Spleen (tissue), 11 donors: ENCODE data around the gene FAM83G. TPM values are rescaled to one million over a fixed set of nuclear protein-coding genes. Genes with fewer than 3 reads are reported as not detected.

Experiments used
- DNase-seq: peaks from one replicate; pipeline ENCODE4 v3.0.0-alpha.2; 2020
- H3K27ac ChIP-seq, 8 donors: fragments of 200-600 bp; sonication (generic) in 7 of 8; 1 replicate in 4 of 8; 2 replicates in 4 of 8; pipeline versions ENCODE4 v1.5.0 to v1.8.0; 2016 to 2021; ENCODE audit warnings: inconsistent platforms in 4 of 8, mild to moderate bottlenecking in 4 of 8, moderate library complexity in 1 of 8
- H3K27me3 ChIP-seq, 7 donors: fragments of 200-600 bp; sonication (generic) in 6 of 7; replicated peaks in 1 of 7; 1 replicate in 4 of 7; 2 replicates in 3 of 7; pipeline versions ENCODE4 v1.5.0 to v1.8.0; 2016 to 2021; ENCODE audit warnings: inconsistent platforms in 3 of 7, mild to moderate bottlenecking in 1 of 7
- H3K36me3 ChIP-seq, 6 donors: fragments of 200-600 bp; sonication (generic) in 5 of 6; 1 replicate in 4 of 6; 2 replicates in 2 of 6; pipeline versions ENCODE4 v1.5.0 to v1.8.0; 2016 to 2021; ENCODE audit warnings: inconsistent platforms in 2 of 6
- H3K4me1 ChIP-seq, 6 donors: fragments of 200-600 bp; sonication (generic) in 5 of 6; 1 replicate in 3 of 6; 2 replicates in 3 of 6; pipeline versions ENCODE4 v1.5.0 to v1.8.0; 2016 to 2021; ENCODE audit warnings: inconsistent platforms in 3 of 6
- H3K4me3 ChIP-seq, 8 donors: fragments of 200-600 bp; sonication (generic) in 7 of 8; 1 replicate in 4 of 8; 2 replicates in 4 of 8; pipeline versions ENCODE4 v1.5.0 to v1.8.0; 2016 to 2021; ENCODE audit warnings: inconsistent platforms in 4 of 8, mild to moderate bottlenecking in 4 of 8, moderate library complexity in 2 of 8
- H3K9me3 ChIP-seq, 8 donors: fragments of 200-600 bp; sonication (generic) in 7 of 8; 1 replicate in 4 of 8; 2 replicates in 4 of 8; pipeline versions ENCODE4 v1.5.0 to v1.8.0; 2016 to 2021; ENCODE audit warnings: inconsistent platforms in 4 of 8
- POLR2A ChIP-seq, 3 donors: fragments of 450-650 bp; IDR thresholded peaks; one replicate each; pipeline ENCODE4 v1.5.1; 2017; ENCODE audit warnings: antibody characterized with exemption in 3 of 3, mild to moderate bottlenecking in 1 of 3
- POLR2AphosphoS5 ChIP-seq, 3 donors: sonication (generic); formaldehyde crosslinking; IDR thresholded peaks; one replicate each; pipeline ENCODE4 v1.5.1; 2017; ENCODE audit warnings: antibody characterized with exemption in 3 of 3
- WGBS, 5 donors: extraction: QIAGEN DNeasy Blood & Tissue Kit in 3 of 5; methylation state at CpG; one replicate each; pipeline versions ENCODE4 v1.1.5 to v1.1.7; 2013 to 2018; 5-methylcytosine and 5-hydroxymethylcytosine counted together
- intact Hi-C: fragments of 100-400 bp; cut with DNase I; formaldehyde crosslinking; loops from one replicate; pipeline ENCODE4 v1.15.0; 2023; ENCODE audit warnings: low total_unique reads
- polyA plus RNA-seq, 3 donors: library from polyadenylated mRNA; stranded (reverse); fragments of 200-250 nt; gene quantifications; one replicate each; pipeline ENCODE4 v1.2.1, GENCODE V29; 2013
- small RNA-seq, 4 donors: library from RNA; depleted of rRNA; stranded (forward); fragments of <200 nt; gene quantifications; one replicate each; pipeline ENCODE3, GENCODE V24; 2016
- total RNA-seq, 7 donors: library from RNA; depleted of rRNA in 3 of 7; stranded (reverse); fragments of >200 nt in 3 of 7; fragmentation: NEBNext Ultra II Directional in 4 of 7; extraction: Animal tissue kit (Norgen Biotek cat#: 25700) in 4 of 7; gene quantifications; one replicate each; pipeline versions ENCODE4 v1.1.0 to v1.2.1, GENCODE V29; 2016 to 2021
- TF ChIP-seq, protein P1 (sequence below), 11 experiments: fragments of 200-600 bp in 7 of 11; fragments of 450-650 bp in 4 of 11; sonication (generic) in 4 of 11; IDR thresholded peaks in 8 of 11; conservative IDR thresholded peaks in 3 of 11; 1 replicate in 7 of 11; 2 replicates in 4 of 11; pipeline versions ENCODE4 v1.4.0 to v1.8.0; 2016 to 2021; ENCODE audit warnings: antibody characterized with exemption in 11 of 11, inconsistent platforms in 4 of 11, mild to moderate bottlenecking in 1 of 11
- donor health status: healthy with polysubstance abuse.
- donor health status: DM: no; HTN: no; CAD: no; lungs with moderate emphysema.
- donor health status: DM: no; HTN: no; CAD: no.
- donor health status: Bipolar disorder and iron deficiency.
- donor health status: healthy.
- donor health status: DM: no; HTN: no; CAD: no.
- donor health status: DM: yes; HTN: yes; CAD: no.

The FAM83G gene
- total and polyA plus RNA-seq, 10 donors, result 1.3 to 5.4 (median 4.6) TPM

DNA sequence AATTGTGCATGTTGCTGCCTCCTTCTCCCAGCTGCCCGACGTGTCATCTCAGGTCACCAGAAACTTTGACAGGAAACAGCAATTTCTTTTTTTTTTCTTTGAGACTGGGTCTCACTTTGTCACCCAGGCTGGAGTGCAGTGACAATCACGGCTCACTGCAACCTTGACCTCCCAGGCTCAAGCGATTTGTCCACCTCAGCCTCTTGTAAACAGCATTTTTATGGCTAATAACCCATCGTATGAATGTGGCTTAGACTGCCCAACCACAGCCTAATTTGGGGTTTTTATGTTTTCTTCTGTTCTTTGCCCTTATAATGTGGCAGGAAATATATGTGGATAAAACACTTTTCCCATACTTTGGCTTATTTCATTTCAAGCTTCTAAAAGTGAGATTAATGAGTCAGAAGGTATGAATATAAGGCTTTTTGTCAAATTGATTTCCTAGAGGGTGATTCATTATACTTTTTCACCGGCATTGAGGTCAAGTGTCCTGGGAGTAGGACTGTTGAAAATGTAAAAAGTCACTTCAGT lies 83.6 kb downstream of the FAM83G start:
- no peaks in the 10 kb centered on the region for H3K9me3 ChIP-seq
- H3K27me3 ChIP-seq, result no peaks in the 10 kb centered on the region
- H3K36me3 ChIP-seq, result peaks cover 0 to 55% (median 13%) of the 10 kb centered on the region in 6 donors
- DNase-seq, result no peak
- H3K4me3 ChIP-seq, result no peak overlapping the region
- H3K4me1 ChIP-seq, result peaks cover 13 to 68% (median 27%) of the 10 kb centered on the region in 6 donors
- WGBS, 5 donors, result 7 to 15% (median 9%) methylated on average over 6 of the region's 6 CpGs
- TF ChIP-seq POLR2A (IDR thresholded peaks at IDR 0.05) (no peak), POLR2AphosphoS5 (IDR thresholded peaks at IDR 0.05) (no peak)
- TF ChIP-seq, protein P1, sequence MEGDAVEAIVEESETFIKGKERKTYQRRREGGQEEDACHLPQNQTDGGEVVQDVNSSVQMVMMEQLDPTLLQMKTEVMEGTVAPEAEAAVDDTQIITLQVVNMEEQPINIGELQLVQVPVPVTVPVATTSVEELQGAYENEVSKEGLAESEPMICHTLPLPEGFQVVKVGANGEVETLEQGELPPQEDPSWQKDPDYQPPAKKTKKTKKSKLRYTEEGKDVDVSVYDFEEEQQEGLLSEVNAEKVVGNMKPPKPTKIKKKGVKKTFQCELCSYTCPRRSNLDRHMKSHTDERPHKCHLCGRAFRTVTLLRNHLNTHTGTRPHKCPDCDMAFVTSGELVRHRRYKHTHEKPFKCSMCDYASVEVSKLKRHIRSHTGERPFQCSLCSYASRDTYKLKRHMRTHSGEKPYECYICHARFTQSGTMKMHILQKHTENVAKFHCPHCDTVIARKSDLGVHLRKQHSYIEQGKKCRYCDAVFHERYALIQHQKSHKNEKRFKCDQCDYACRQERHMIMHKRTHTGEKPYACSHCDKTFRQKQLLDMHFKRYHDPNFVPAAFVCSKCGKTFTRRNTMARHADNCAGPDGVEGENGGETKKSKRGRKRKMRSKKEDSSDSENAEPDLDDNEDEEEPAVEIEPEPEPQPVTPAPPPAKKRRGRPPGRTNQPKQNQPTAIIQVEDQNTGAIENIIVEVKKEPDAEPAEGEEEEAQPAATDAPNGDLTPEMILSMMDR (IDR thresholded peaks at IDR 0.05 in 8 of 11, conservative IDR thresholded peaks at IDR 0.05 in 3 of 11), result no peak
- H3K27ac ChIP-seq, result peak overlapping the region in 4 of 8 donors; percentile 42 to 54 (median 48)
- intact Hi-C loops, result no loop called here

- TF ChIP-seq POLR2AphosphoS5 (IDR thresholded peaks at IDR 0.05), result no peak
- TF ChIP-seq, protein P1 (IDR thresholded peaks at IDR 0.05 in 8 of 11, conservative IDR thresholded peaks at IDR 0.05 in 3 of 11), result no peak
- TF ChIP-seq POLR2A (IDR thresholded peaks at IDR 0.05), result no peak
- Histone ChIP-seq H3K36me3 (peaks cover 0 to 56% (median 20%) of the 10 kb centered on the region in 6 donors), H3K9me3 (no peaks in the 10 kb centered on the region), H3K27ac (peak overlapping the region in 1 of 8 donors; percentile 13), H3K4me1 (peaks cover 13 to 62% (median 27%) of the 10 kb centered on the region in 6 donors), H3K4me3 (no peak overlapping the region), H3K27me3 (no peaks in the 10 kb centered on the region)
- DNase-seq, result no peak
- intact Hi-C loops, result no loop called here
- 80 to 92% (median 87%) methylated on average over 6 of the region's 6 CpGs for WGBS, 5 donors
Observed at GRCh38 chr17:18919963-18920362, 84.6 kb downstream of the FAM83G start.

Small RNA genes lying within 50 kb of the gene (small RNA-seq; reads per million reads assigned to genes)
- gene AC090286.3 (0 reads per million in 4 donors), gene RF00324 (0 reads per million in 4 donors)

Other genes with a start within 250 kb of the FAM83G start
- gene TVP23B, start 223.6 kb downstream of the FAM83G start, total RNA-seq, result 10 to 100 TPM; 25.2 to 40.5 (median 33.1) TPM
- 10 to 100 TPM; 16.3 to 17.9 (median 17.2) TPM for gene TVP23B, start 223.6 kb downstream of the FAM83G start, polyA plus RNA-seq
- gene PRPSAP2, start 146.6 kb downstream of the FAM83G start, total RNA-seq, result 10 to 100 TPM; 27.5 to 44.8 (median 32.1) TPM
- 10 to 100 TPM; 26.3 to 31.4 (median 27.1) TPM for gene PRPSAP2, start 146.6 kb downstream of the FAM83G start, polyA plus RNA-seq
- under 1 TPM in 2 of 7 donors, not detected in 5; 0.17 to 0.28 TPM for gene SLC5A10, start 52.6 kb downstream of the FAM83G start, total RNA-seq
- 1 to 10 TPM; 1.5 to 2.1 (median 1.9) TPM for gene SLC5A10, start 52.6 kb downstream of the FAM83G start, polyA plus RNA-seq
- gene GRAP, start 42.2 kb upstream of the FAM83G start, total RNA-seq, result 10 to 100 TPM; 36.2 to 67.2 (median 43.8) TPM
- 100 to 1,000 TPM in 2 of 3 donors, 10 to 100 TPM in 1; 77.0 to 114 (median 106) TPM for gene GRAP, start 42.2 kb upstream of the FAM83G start, polyA plus RNA-seq
- gene GRAPL, start 122.8 kb upstream of the FAM83G start, total RNA-seq, result 100 to 1,000 TPM in 1 of 7 donors, 10 to 100 TPM in 6; 42.7 to 112 (median 65.1) TPM
- 10 to 100 TPM; 13.0 to 54.5 (median 15.5) TPM for gene GRAPL, start 122.8 kb upstream of the FAM83G start, polyA plus RNA-seq
- 10 to 100 TPM; 21.8 to 59.6 (median 38.5) TPM for gene EPN2, start 232.6 kb upstream of the FAM83G start, total RNA-seq
- gene EPN2, start 232.6 kb upstream of the FAM83G start, polyA plus RNA-seq, result 10 to 100 TPM in 1 of 3 donors, 1 to 10 TPM in 2; 5.4 to 20.0 (median 5.9) TPM